ENCODE results near the gene DNMT3A. TPM values are rescaled to one million over a fixed set of nuclear protein-coding genes. Genes with fewer than 3 reads are reported as not detected.

Gene DNMT3A
- total RNA-seq, 1 donor from 2014 or later: 83.9 TPM

DNA sequence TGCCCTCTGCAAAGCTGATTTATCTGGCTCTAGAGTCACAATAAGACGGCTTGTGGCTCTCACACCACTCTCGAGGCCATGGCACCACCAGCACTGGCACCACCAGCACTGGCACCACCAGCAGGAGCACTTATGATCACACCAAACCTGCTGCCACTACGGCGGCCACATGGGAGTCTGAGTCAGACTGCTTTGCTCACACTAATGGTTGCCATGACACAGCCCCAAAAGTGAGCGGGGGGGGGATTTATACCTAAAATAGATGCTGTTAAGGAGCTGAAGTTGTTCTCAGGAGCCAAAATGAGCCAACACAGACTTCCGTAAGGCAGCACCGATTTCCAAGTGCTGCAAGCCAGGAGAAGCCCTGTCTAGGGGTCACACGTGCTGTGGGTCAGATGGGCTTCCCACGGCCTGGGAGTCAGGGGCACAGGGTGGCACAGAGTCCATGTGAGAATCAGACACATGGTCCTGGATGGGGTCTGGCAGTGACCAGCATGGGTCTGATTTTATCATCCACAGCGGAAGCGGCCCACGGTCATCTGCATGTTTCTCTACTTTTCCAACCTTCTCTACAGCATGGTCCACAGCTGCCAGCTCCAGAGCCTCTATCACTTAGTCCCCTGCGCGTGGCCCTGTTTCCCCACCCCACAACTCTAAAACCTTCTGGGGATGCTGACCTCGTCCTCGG is 16.7 kb downstream of the DNMT3A start:
- no peak for DNase-seq

GRCh38 chr2:25324251-25324650 is 17.5 kb downstream of the DNMT3A start:
- DNase-seq: no peak

GRCh38 chr2:25323610-25324189 is 18.0 kb downstream of the DNMT3A start:
- DNase-seq: no peak

DNA sequence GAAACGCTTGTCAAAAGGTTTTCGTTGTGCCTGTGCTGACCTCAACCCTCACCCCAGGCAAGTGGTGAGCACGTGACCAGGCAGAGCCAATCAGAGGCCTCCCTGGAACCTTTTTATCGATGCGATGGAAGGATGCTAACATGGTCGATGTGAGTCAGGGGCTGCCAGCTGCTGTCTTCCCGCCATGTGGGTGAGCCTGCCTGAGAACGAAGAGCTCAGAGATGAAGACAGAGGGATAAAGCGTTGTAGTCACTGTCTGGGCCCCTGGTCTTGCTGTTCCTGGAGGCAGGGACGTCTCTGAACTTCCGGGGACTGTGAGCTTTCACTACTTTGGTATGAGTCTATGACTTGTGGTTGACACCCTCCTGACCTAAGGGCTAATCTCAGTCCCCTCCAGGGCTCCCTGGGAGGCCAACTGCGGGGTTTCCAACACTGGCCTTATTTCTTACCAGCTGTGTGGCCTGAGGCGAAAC is 18.6 kb downstream of the DNMT3A start:
- DNase-seq: no peak

DNA sequence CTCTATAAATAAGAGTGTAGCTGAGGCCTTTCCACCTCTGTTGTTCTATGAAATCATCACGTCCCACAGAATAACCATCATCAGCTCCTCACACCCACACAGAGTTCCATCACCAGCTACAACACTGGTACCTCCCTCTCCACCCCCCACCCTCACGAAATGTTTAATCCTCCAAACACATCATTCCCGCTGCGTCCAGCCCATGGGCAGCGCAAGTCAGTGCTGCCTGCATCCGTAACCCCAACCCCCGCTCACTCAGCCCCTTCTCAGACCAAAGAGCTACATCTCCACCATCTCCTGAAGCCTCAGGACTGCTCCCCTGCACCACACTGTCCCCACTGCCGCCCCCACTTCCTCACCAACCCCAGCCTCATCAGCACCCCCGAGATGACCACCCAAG is 19.4 kb downstream of the DNMT3A start:
- DNase-seq: no peak

DNA sequence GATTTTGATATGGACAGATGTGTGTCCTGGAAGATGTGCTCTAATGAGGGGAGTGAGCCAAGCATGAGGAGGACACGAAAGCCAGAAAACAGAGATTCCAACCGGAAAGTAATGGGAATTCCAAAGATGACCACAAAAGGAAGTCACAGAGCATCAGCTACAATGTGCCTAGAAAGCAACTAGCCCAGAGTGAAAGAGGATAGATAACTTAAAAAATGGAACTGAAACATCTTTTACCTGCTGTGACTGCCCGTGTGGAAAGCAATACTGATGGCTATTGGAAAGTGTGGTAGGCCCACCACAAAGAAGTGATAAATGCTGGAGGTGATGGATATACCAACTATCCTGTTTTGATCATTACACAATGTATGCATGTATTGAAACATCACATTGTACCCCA is 21.6 kb downstream of the DNMT3A start:
- DNase-seq: no peak

- no peak for DNase-seq
Observed at GRCh38 chr2:25316101-25316500, 25.6 kb downstream of the DNMT3A start.

- no peak for DNase-seq
Observed at GRCh38 chr2:25315316-25315680, 26.4 kb downstream of the DNMT3A start.

DNA sequence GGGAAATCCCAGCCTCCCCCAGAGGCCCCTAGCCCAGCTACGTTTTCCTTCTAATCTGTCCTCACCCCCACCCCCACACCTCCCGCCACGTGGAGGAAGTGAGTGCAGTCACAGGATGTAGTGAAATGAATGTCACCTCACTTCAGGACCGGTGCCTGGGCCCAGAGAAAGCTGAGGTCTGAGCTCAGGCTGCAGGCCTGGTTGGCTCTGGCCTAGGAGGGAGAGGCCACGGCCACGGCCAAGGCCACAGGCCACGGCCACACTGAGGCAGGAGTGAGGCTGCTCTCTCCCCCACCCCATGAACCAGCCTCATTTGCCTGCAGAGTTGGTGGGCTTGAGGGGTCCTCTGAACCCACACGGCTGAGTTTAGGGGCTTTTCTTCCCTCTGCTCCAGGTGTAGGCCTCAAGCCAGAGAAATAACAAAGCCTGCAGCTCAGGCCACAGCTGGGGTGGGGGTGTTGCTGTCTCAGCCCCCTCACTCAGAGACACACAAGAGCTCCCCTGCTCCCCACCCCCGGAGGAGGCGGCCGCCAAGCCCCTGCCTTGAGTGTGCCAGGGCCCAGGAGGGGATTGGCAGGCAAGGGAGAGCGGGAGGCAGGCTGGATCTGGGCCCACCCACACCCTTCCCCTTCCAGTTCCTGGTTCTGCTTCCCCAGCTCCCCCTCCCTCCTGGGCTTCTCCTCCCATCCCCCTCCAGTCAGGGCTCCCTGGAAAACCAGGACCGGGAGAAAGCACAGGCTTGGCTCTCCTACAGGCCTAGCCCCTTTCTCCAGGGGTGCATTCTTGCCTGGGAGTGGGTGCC is 27.0 kb downstream of the DNMT3A start:
- peak; percentile 91 for DNase-seq

DNA sequence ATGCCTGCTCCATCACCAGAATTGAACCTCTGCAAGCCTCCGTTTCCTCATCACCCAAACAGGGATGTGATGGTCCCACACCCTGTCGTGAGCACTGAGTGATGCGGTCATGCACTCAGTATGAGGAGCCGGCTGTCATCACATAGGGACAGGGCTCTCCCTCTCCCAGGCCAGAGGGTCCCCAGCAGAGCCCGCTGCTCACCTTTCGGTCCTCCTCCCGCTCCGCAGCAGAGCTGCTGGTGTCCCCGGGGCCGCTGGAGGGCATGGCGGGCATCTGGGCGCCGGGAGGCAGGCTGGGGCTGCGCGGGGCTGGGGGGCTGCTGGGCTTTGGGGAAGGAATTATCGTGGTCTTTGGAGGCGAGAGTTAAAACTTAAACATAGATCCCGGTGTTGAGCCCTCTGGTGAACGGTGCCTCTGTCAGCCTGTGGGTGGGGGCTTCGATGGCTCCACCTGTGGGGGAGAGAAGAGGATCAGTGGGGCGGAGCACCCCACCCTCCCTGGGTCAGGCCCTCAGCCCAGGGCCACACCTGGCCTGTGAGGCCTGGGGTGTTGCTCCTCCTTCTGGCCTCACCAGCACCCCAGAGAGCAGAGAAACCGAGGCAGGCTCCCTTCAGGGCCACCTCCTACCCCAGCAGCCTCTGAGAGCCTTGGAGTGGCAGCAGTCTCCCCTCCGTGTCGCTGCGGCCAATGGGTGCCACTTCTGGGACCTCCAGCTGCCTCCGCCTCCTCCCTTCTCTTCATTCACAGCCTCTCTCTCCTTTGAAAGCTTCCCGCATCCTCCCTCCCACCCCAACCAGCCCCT is 27.8 kb downstream of the DNMT3A start:
- no peak for DNase-seq

GRCh38 chr2:25312958-25313710 is 28.6 kb downstream of the DNMT3A start:
- no peak for DNase-seq

DNA sequence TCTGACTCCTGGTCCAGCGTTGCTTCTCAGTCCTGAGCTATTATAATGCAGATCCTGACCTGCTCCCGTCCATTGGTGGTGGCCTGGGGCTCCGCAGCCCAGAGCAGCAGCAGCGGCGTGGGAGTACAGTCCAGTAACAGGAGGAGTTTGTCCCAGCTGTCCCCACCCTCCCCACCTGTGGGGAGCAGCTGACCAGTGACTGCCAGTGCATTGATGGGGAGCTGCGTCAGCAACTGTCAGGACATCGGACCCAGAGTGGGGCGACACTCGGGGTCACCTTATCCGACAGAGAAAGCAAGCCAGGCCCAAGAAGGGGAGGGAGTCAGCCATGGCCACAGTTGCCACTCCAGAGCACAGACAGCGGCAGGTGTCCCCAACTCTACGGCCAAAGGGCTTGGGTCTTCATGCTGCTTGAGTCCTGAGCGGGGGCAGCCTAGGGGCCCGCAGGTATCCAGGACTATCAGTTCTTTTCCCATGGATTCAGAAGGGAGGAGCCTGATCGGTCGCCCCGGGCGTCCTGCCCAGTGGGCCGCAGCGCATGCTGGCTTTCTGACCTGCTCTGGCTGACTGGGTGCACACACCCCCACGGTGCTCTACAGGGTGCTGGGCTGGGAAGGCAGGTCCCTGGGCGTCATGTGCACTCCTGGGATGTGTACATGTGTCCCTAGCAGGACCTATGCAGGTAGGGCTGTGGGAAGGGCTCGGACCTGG is 29.7 kb downstream of the DNMT3A start:
- DNase-seq: peak; percentile 71

DNA sequence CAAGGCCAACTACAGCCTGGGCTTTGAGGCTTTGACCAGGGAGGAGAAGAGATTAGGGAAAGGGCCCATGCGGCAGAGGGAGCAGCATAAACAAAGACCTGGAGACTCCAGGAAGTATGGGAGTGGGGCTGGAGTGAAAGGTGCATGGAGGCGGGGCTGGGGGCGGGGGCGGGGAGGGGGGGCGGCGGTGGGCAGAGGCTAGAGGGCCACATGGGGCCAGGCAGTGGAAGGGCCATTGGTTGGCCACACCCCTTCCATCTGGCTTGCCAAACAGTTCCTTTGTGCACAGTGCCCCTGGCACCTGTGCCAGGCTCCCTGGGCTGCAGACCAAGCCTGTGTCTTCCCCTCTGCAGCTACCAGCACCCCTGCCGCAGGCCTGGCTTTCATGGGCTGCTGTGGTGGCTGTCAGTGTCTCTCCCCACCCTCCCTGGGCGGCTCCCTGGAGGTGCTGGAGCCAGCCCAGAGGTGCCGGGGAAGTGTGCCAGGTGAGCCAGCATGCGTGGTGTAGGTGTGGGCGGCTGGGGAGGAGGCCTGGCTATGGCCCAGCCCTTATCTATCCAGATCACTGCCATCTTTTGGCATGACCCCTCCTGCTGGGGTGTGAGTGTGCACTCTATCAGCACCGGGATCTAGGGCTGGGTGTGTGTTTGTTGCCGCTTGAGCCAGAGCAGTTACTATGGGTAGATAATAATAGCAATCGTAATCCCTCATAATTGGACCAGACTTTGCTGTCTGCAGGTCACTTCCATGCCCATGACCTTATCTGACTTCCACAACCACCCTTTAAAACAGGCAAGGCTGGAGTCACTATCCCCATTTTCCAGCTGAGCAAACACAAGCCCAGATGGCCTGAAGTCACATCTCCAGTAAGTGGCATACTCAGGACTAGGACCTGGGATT is 30.5 kb downstream of the DNMT3A start:
- DNase-seq: no peak

GRCh38 chr2:25310709-25310964 is 31.1 kb downstream of the DNMT3A start:
- DNase-seq: no peak

DNA sequence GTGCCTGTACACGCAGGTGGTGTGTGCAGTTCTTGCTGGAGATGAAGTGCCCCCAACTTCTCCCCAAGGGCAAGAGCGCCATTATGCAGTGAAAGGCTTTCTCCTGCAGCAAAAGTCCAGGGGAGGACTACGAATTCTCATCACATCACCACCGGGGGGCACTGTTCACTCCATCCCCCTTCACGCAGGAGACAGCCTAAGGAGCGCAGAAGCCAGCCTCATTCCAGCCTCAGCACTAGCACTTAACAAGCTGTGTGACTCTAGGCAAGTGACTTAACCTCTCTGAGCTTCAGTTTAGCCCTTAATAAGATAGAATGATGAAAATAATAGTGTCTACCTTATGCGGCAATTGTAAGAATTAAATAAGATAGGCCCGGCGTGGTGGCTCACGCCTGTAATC is 32.3 kb downstream of the DNMT3A start:
- peak; percentile 75 for DNase-seq

DNA sequence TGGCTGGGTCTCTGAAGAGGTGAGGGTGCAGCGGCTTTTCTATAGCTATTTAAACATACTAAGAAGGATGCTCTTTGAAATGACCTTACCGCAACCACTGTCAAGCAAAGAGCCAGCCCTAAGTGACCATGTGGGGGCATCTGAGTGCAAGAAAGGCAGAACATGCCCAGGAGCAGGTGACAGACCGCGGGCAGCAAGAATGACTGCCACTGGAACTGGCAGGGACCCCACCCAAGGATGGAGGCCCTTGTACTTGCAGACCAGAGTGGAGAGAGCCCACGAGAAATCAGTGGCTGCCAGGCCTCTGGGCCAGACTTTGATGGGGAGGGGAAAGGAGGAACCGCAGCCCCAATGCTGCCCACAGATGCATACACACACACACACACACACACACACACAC is 33.1 kb downstream of the DNMT3A start:
- no peak for DNase-seq

DNA sequence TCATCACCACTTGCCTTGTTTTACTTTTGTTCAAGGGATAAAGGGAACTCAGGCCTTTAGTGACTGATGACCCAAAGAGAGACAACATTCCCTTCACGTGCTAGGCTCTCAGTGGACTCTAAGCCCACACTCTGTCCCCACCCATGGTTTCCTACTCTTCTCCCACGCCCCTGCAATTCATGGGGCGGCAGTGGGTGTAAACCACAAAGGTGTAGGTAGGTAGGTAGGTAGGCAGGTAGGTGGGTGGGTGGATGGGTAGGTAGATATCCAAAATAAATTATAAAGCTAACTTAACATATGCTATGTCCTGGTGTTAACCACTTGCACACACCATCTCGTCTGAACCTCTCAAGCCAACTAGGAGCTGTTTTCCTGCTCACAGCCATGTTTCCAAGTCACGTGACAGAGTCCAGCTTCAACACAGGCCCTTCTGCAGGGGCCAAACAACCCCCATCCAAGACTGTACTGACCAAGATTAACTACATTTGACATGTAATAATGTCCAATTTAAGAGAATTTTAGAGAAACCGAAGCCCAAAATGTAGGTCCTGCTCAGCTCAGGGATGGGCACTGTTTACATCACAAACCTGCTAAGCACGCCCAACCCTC is 33.7 kb downstream of the DNMT3A start:
- DNase-seq: no peak

DNA sequence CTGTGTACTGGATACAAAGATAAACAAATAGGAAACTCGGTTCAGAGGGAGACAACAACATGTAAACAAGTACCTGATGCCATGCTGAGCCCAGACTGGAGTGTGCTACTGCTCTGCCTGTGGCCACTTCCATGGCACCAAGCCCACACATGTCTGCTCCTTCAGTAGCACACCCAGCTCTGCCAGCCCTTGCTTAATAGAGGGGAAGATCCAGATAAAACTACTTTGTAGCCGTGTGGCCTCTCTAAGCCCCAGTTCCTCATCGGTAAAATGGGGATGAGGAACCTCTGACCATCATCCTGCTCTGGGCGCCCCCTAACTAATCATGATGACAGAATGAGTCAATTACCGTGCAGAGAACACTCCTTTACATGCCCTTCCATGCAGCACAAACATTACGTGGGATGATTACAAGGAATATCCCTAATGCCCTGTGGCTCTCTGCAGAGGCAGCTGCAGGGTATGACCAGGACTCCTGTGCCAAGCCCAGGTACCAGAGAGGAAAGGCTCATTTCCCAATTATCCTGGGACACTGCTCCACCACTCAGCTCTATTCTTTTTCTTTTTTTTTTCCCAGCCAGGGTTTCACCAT is 34.9 kb downstream of the DNMT3A start:
- DNase-seq: peak; percentile 47

- peak; percentile 93 for DNase-seq
Observed at GRCh38 chr2:25305775-25306174, 36.0 kb downstream of the DNMT3A start.
